Prostate gland (tissue), 2 donors: ENCODE results near the gene GAD2. TPM values are rescaled to one million over a fixed set of nuclear protein-coding genes. Genes with fewer than 3 reads are reported as not detected.

Experiments used
- DNase-seq: peaks from one replicate; pipeline ENCODE4 v3.0.0-alpha.2; 2019; ENCODE audit warnings: low spot score
- H3K27ac ChIP-seq, 2 donors: fragments of 200-600 bp; sonication (generic); 2 replicates each; pipeline ENCODE4 v1.5.1; 2017 to 2019
- H3K27me3 ChIP-seq: fragments of 200-600 bp; sonication (generic); replicated peaks from 2 replicates; pipeline ENCODE4 v1.5.1; 2019; ENCODE audit not compliant: insufficient read depth
- H3K36me3 ChIP-seq, 2 donors: fragments of 200-600 bp; sonication (generic); 1 replicate in 1 of 2; 2 replicates in 1 of 2; pipeline versions ENCODE4 v1.5.1 to v1.8.1; 2017 to 2019
- H3K4me1 ChIP-seq: fragments of 200-600 bp; sonication (generic); replicated peaks from 2 replicates; pipeline ENCODE4 v1.5.1; 2019
- H3K4me3 ChIP-seq, 2 donors: fragments of 200-600 bp; sonication (generic); 2 replicates each; pipeline ENCODE4 v1.5.1; 2017 to 2019
- H3K9me3 ChIP-seq: fragments of 200-600 bp; sonication (generic); 2 replicates; pipeline ENCODE4 v1.5.1; 2017
- CTCF ChIP-seq, 4 experiments: fragments of 200-600 bp in 2 of 4; fragments of 450-650 bp in 2 of 4; sonication (generic) in 2 of 4; IDR thresholded peaks; 1 replicate in 3 of 4; 2 replicates in 1 of 4; pipeline ENCODE4 v1.5.1; 2016 to 2019; ENCODE audit warnings: antibody characterized with exemption in 4 of 4, mild to moderate bottlenecking in 2 of 4, moderate library complexity in 2 of 4
- POLR2A ChIP-seq: fragments of 450-650 bp; IDR thresholded peaks from one replicate; pipeline ENCODE4 v1.6.1; 2016; ENCODE audit warnings: antibody characterized with exemption, mild to moderate bottlenecking
- POLR2AphosphoS5 ChIP-seq: sonication (generic); formaldehyde crosslinking; IDR thresholded peaks from one replicate; pipeline ENCODE4 v1.6.1; 2017; ENCODE audit warnings: antibody characterized with exemption
- WGBS: methylation state at CpG from one replicate; pipeline ENCODE4 v1.1.5; 2018; 5-methylcytosine and 5-hydroxymethylcytosine counted together
- intact Hi-C: fragments of 100-400 bp; cut with DNase I; formaldehyde crosslinking; loops from one replicate; pipeline ENCODE4 v1.14.2; 2022
- total RNA-seq, 2 donors: library from RNA; depleted of rRNA; stranded (reverse); fragments of >200 nt; gene quantifications; one replicate each; pipeline ENCODE4 v1.1.0, GENCODE V29; 2016

GAD2 gene
- total RNA-seq, 2 donors from 2014 or later, result 3.9 TPM; not detected in 1

GRCh38 chr10:26269754-26270153 lies 53.2 kb downstream of the GAD2 start:
- Histone ChIP-seq H3K27me3 (no peaks in the 10 kb centered on the region), H3K4me1 (no peaks in the 10 kb centered on the region), H3K27ac (no peak overlapping the region), H3K9me3 (no peaks in the 10 kb centered on the region), H3K4me3 (no peak overlapping the region), H3K36me3 (no peaks in the 10 kb centered on the region)
- DNase-seq, result no peak
- no peak for TF ChIP-seq CTCF (IDR thresholded peaks at IDR 0.05)
- no peak for TF ChIP-seq POLR2AphosphoS5
- TF ChIP-seq POLR2A, result no peak
- WGBS, result 26% methylated on average over 8 of the region's 8 CpGs
- intact Hi-C loops, result no loop called here

GRCh38 chr10:26274391-26274790 lies 57.8 kb downstream of the GAD2 start:
- no peak overlapping the region for H3K27ac ChIP-seq
- TF ChIP-seq CTCF (IDR thresholded peaks at IDR 0.05) (no peak), POLR2A (no peak), POLR2AphosphoS5 (no peak)
- intact Hi-C loops, result no loop called here
- H3K27me3 ChIP-seq, result no peaks in the 10 kb centered on the region
- WGBS, result 60% methylated on average over 5 of the region's 5 CpGs
- H3K4me1 ChIP-seq, result no peaks in the 10 kb centered on the region
- no peaks in the 10 kb centered on the region for H3K9me3 ChIP-seq
- DNase-seq, result no peak
- H3K36me3 ChIP-seq, result no peaks in the 10 kb centered on the region
- no peak overlapping the region for H3K4me3 ChIP-seq

GRCh38 chr10:26278295-26278694 lies 61.7 kb downstream of the GAD2 start:
- no peak for DNase-seq
- intact Hi-C loops, result no loop called here
- Histone ChIP-seq H3K4me1 (no peaks in the 10 kb centered on the region), H3K27ac (no peak overlapping the region), H3K4me3 (no peak overlapping the region), H3K36me3 (no peaks in the 10 kb centered on the region), H3K27me3 (no peaks in the 10 kb centered on the region), H3K9me3 (no peaks in the 10 kb centered on the region)
- TF ChIP-seq POLR2AphosphoS5, result no peak
- 70% methylated on average over 3 of the region's 3 CpGs for WGBS

- Histone ChIP-seq H3K36me3 (no peaks in the 10 kb centered on the region), H3K4me1 (no peaks in the 10 kb centered on the region), H3K4me3 (no peak overlapping the region), H3K27me3 (peaks cover 2% of the 10 kb centered on the region), H3K9me3 (no peaks in the 10 kb centered on the region), H3K27ac (no peak overlapping the region)
- WGBS, result 78% methylated on average over 4 of the region's 4 CpGs
- intact Hi-C loops, result no loop called here
- no peak for TF ChIP-seq CTCF (IDR thresholded peaks at IDR 0.05)
- no peak for TF ChIP-seq POLR2A
- no peak for TF ChIP-seq POLR2AphosphoS5
- no peak for DNase-seq
Observed at GRCh38 chr10:26290236-26290635, 73.7 kb downstream of the GAD2 start.

- peaks cover 2% of the 10 kb centered on the region for H3K27me3 ChIP-seq
- 52% methylated on average over 13 of the region's 13 CpGs for WGBS
- H3K27ac ChIP-seq, result no peak overlapping the region
- H3K4me3 ChIP-seq, result no peak overlapping the region
- no peak for DNase-seq
- no peaks in the 10 kb centered on the region for H3K4me1 ChIP-seq
- intact Hi-C loops, result no loop called here
- no peaks in the 10 kb centered on the region for H3K9me3 ChIP-seq
- H3K36me3 ChIP-seq, result no peaks in the 10 kb centered on the region
- TF ChIP-seq CTCF (IDR thresholded peaks at IDR 0.05) (no peak), POLR2AphosphoS5 (no peak), POLR2A (no peak)
Observed at GRCh38 chr10:26291721-26292480, 75.3 kb downstream of the GAD2 start.
